Endodermal cell (in vitro differentiated cells): ENCODE measurements around the gene CTNND2. TPM values are rescaled to one million over a fixed set of nuclear protein-coding genes. Genes with fewer than 3 reads are reported as not detected.

ENCODE experiments used
- DNase-seq: peaks from one replicate; pipeline ENCODE4 v3.0.0-alpha.2; 2017
- H3K27ac ChIP-seq: 2 replicates; pipeline ENCODE4 v1.5.1; 2013; ENCODE audit warnings: mild to moderate bottlenecking, low read depth, low read length, moderate library complexity
- H3K27me3 ChIP-seq: 2 replicates; pipeline ENCODE4 v1.6.1; 2013; ENCODE audit warnings: mild to moderate bottlenecking, low read length, moderate library complexity; ENCODE audit not compliant: insufficient read depth, control insufficient read depth, poor library complexity, severe bottlenecking
- H3K36me3 ChIP-seq: 2 replicates; pipeline ENCODE4 v1.7.0; 2013; ENCODE audit warnings: mild to moderate bottlenecking, low read length, moderate library complexity; ENCODE audit not compliant: control insufficient read depth, insufficient read depth
- H3K4me1 ChIP-seq: one replicate; pipeline ENCODE4 v1.7.0; 2013; ENCODE audit warnings: low read length; ENCODE audit not compliant: control insufficient read depth, insufficient read depth
- H3K4me3 ChIP-seq: 2 replicates; pipeline ENCODE4 v1.5.1; 2013; ENCODE audit warnings: mild to moderate bottlenecking, low read length, moderate library complexity
- H3K9ac ChIP-seq: 2 replicates; pipeline ENCODE4 v1.6.1; 2013; ENCODE audit warnings: mild to moderate bottlenecking, low read length, moderate library complexity; ENCODE audit not compliant: poor library complexity, severe bottlenecking; ENCODE audit errors: extremely low read depth
- H3K9me3 ChIP-seq: 2 replicates; pipeline ENCODE4 v1.6.1; 2013; ENCODE audit warnings: mild to moderate bottlenecking, low read length, moderate library complexity; ENCODE audit not compliant: control insufficient read depth
- H3K27ac Mint-ChIP-seq: 2 replicates; pipeline ENCODE4 v1.8.0; 2020; ENCODE audit warnings: mixed read lengths
- H3K27me3 Mint-ChIP-seq: 2 replicates; pipeline ENCODE4 v1.8.0; 2021; ENCODE audit warnings: mild to moderate bottlenecking, mixed read lengths; ENCODE audit not compliant: insufficient read depth
- H3K36me3 Mint-ChIP-seq: 2 replicates; pipeline ENCODE4 v1.8.0; 2020; ENCODE audit warnings: low read depth, mixed read lengths
- H3K4me1 Mint-ChIP-seq: 2 replicates; pipeline ENCODE4 v1.8.0; 2020; ENCODE audit warnings: mixed read lengths
- H3K4me3 Mint-ChIP-seq: 2 replicates; pipeline ENCODE4 v1.8.0; 2020; ENCODE audit warnings: mild to moderate bottlenecking, moderate library complexity, mixed read lengths
- H3K9me3 Mint-ChIP-seq: 2 replicates; pipeline ENCODE4 v1.8.0; 2020; ENCODE audit warnings: mild to moderate bottlenecking, mixed read lengths
- CTCF ChIP-seq: fragments of 200-600 bp; sonication (generic); conservative IDR thresholded peaks from 2 replicates; pipeline ENCODE4 v1.5.0; 2021; ENCODE audit warnings: antibody characterized with exemption, mild to moderate bottlenecking
- WGBS, 2 experiments: methylation state at CpG; one replicate each; pipeline versions ENCODE4 v1.1.5 to v1.1.7; 2013; ENCODE audit warnings: missing lambda C conversion rate in 2 of 2, mixed read lengths in 1 of 2; ENCODE audit not compliant: insufficient coverage in 1 of 2, insufficient read length in 1 of 2; 5-methylcytosine and 5-hydroxymethylcytosine counted together
- total RNA-seq, 2 donors: library from RNA; stranded (reverse); fragmentation: NEBNext Ultra II Directional in 1 of 2; extraction: Animal tissue kit (Norgen Biotek cat#: 25700) in 1 of 2; gene quantifications; 2 replicates in 1 of 2; 3 replicates in 1 of 2; pipeline ENCODE4 v1.2.1, GENCODE V29; 2021

The CTNND2 gene
- total RNA-seq, 2 donors from 2014 or later = 6.5 to 10.3 TPM

GRCh38 chr5:11076945-11077613 lies 827.2 kb downstream of the CTNND2 start:
- H3K27me3 Mint-ChIP-seq = no peaks in the 10 kb centered on the region
- no peak overlapping the region for H3K27ac ChIP-seq
- no peak overlapping the region for H3K4me3 Mint-ChIP-seq

DNA sequence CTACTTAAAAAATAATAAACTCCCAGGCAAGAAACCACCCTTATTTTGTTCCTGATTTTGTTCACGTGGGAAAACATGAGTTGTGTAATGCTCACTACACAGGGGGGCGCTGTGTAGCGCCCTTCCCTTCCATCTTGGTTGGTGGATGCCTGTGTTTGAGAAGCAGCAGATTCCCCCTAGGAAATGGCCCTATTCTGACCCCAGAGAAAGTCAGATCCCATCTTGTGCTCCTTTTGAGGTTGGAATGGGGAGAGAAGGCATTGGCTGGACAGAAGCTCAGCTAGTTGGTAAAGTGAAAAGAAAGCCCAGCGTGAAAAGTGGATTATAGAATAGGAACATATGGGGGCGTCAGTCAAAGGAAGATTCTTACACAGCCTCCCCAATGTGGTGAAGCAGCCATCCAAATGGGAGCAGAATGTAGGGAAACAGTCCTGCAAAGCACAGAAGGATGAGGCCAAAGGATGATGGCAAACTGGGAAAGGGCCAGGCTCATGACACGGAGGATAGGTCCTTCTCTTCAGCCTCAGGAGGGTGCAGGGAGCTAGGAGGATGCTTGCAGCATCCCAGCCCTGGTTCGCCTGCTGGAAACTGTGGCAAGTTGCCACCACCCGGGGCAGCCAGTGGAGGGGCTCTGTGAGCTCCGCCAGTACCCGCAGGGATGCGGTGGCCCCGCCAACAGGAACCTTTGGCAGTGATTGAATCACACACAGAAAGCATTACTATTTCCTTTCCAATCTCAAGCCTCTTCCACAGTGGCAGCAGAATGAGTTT lies 829.0 kb downstream of the CTNND2 start:
- H3K36me3 Mint-ChIP-seq = no peaks in the 10 kb centered on the region

More at GRCh38 chr5:11076945-11077613, 827.2 kb downstream of the CTNND2 start:
- no peak overlapping the region for H3K9ac ChIP-seq
- Mint-ChIP-seq H3K9me3 (no peaks in the 10 kb centered on the region), H3K27ac (no peak overlapping the region), H3K4me1 (peaks cover 11% of the 10 kb centered on the region), H3K36me3 (no peaks in the 10 kb centered on the region)
- H3K4me1 ChIP-seq = no peaks in the 10 kb centered on the region
- 92 to 100% methylated on average over 2 to 4 of the region's 4 CpGs for WGBS, 2 experiments
- H3K4me3 ChIP-seq = no peak overlapping the region
- no peaks in the 10 kb centered on the region for H3K36me3 ChIP-seq
- no peaks in the 10 kb centered on the region for H3K9me3 ChIP-seq
- no peak for TF ChIP-seq CTCF
- no peak for DNase-seq
- H3K27me3 ChIP-seq = no peaks in the 10 kb centered on the region

DNA sequence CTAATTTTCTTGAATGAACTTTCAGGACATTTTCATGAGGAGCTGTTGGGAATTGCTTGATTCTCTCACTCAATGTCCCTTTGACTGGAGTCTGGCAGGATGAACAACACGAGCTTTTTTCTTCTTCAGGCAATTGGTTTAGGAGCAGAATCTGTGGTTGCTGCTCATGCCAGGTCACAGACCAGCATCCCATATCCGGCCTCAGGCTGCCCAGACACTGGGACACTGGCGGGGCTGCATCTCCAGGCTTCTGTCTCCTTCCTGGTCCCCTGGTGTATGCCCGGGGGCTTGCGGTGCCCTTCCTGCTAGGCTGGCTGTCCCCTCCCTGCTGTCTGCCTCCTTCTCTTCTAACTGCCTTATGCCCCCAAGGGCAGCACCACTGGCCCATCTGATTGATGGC lies 831.7 kb downstream of the CTNND2 start:
- Mint-ChIP-seq H3K27ac (no peak overlapping the region), H3K27me3 (no peaks in the 10 kb centered on the region), H3K4me3 (no peak overlapping the region), H3K9me3 (peaks cover 22% of the 10 kb centered on the region), H3K4me1 (no peaks in the 10 kb centered on the region), H3K36me3 (peaks cover 3% of the 10 kb centered on the region)
- Histone ChIP-seq H3K4me3 (no peak overlapping the region), H3K9me3 (peaks cover 33% of the 10 kb centered on the region), H3K9ac (no peak overlapping the region), H3K27me3 (no peaks in the 10 kb centered on the region), H3K36me3 (no peaks in the 10 kb centered on the region), H3K27ac (no peak overlapping the region), H3K4me1 (no peaks in the 10 kb centered on the region)
- no peak for DNase-seq
- no peak for TF ChIP-seq CTCF
- 85 to 87% methylated on average over 3 to 5 of the region's 5 CpGs for WGBS, 2 experiments

More for the DNA sequence above, 829.0 kb downstream of the CTNND2 start:
- Mint-ChIP-seq H3K4me1 (peaks cover 11% of the 10 kb centered on the region), H3K27ac (no peak overlapping the region), H3K4me3 (no peak overlapping the region), H3K27me3 (no peaks in the 10 kb centered on the region), H3K9me3 (peaks cover 2% of the 10 kb centered on the region)
- peaks cover 7% of the 10 kb centered on the region for H3K9me3 ChIP-seq
- 82 to 88% methylated on average over 11 to 12 of the region's 12 CpGs for WGBS, 2 experiments
- H3K4me1 ChIP-seq = no peaks in the 10 kb centered on the region
- no peak overlapping the region for H3K9ac ChIP-seq
- H3K36me3 ChIP-seq = no peaks in the 10 kb centered on the region
- no peaks in the 10 kb centered on the region for H3K27me3 ChIP-seq
- peak; percentile 74 for TF ChIP-seq CTCF
- DNase-seq = peak; percentile 71
- no peak overlapping the region for H3K4me3 ChIP-seq
- H3K27ac ChIP-seq = no peak overlapping the region
